Gastrocnemius medialis (tissue), 4 donors: Measurements from ENCODE around the gene GEN1.

Source experiments
- POLR2A ChIP-seq, 2 donors: fragments of 450-650 bp; IDR thresholded peaks; one replicate each; pipeline ENCODE4 v1.6.1; 2017; ENCODE audit warnings: antibody characterized with exemption in 2 of 2, mild to moderate bottlenecking in 2 of 2, moderate library complexity in 2 of 2
- TF ChIP-seq, protein P1 (sequence below), 5 experiments: fragments of 450-650 bp in 3 of 5; fragments of 200-600 bp in 2 of 5; sonication (generic) in 2 of 5; IDR thresholded peaks in 4 of 5; conservative IDR thresholded peaks in 1 of 5; 1 replicate in 4 of 5; 2 replicates in 1 of 5; pipeline ENCODE4 v1.5.1; 2016 to 2019; ENCODE audit warnings: antibody characterized with exemption in 5 of 5, mild to moderate bottlenecking in 3 of 5, moderate library complexity in 3 of 5

DNA sequence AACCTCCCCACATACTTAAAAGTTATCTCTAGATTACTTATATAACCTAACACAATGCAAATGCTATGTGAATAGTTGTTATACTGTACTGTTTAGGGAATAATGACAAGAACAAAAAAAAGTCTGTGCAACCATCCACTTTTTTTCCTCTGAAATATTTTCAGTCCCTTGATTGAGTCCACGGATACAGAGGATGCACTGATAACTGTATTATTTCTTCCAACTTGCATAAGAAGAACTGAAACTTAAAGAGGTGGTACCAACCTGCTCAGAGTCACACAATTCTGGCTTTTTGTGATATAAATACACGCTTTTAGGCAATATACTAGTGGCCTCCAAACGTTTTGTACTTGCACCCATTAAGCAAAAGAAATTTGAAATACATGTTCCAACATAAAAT is 1.7 kb upstream of the GEN1 start:
- TF ChIP-seq, protein P1, sequence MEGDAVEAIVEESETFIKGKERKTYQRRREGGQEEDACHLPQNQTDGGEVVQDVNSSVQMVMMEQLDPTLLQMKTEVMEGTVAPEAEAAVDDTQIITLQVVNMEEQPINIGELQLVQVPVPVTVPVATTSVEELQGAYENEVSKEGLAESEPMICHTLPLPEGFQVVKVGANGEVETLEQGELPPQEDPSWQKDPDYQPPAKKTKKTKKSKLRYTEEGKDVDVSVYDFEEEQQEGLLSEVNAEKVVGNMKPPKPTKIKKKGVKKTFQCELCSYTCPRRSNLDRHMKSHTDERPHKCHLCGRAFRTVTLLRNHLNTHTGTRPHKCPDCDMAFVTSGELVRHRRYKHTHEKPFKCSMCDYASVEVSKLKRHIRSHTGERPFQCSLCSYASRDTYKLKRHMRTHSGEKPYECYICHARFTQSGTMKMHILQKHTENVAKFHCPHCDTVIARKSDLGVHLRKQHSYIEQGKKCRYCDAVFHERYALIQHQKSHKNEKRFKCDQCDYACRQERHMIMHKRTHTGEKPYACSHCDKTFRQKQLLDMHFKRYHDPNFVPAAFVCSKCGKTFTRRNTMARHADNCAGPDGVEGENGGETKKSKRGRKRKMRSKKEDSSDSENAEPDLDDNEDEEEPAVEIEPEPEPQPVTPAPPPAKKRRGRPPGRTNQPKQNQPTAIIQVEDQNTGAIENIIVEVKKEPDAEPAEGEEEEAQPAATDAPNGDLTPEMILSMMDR (IDR thresholded peaks at IDR 0.05 in 4 of 5, conservative IDR thresholded peaks at IDR 0.05 in 1 of 5), result no peak
- no peak for TF ChIP-seq POLR2A (IDR thresholded peaks at IDR 0.05)
